Stomach (tissue), 4 donors: ENCODE data around the gene ZSCAN2.

Experiments
- CTCF ChIP-seq, 7 experiments: fragments of 450-650 bp in 4 of 7; fragments of 200-600 bp in 3 of 7; sonication (generic) in 3 of 7; IDR thresholded peaks; one replicate each; pipeline ENCODE4 v1.5.1; 2016 to 2019; ENCODE audit warnings: antibody characterized with exemption in 7 of 7, control low read depth in 2 of 7, mild to moderate bottlenecking in 1 of 7
- EP300 ChIP-seq: sonication (generic); formaldehyde crosslinking; IDR thresholded peaks from one replicate; pipeline ENCODE4 v1.6.1; 2017; ENCODE audit warnings: antibody characterized with exemption
- POLR2A ChIP-seq, 4 donors: fragments of 450-650 bp; IDR thresholded peaks; one replicate each; pipeline ENCODE4 v1.6.1; 2016; ENCODE audit warnings: antibody characterized with exemption in 4 of 4, control low read depth in 2 of 4, mild to moderate bottlenecking in 1 of 4, moderate library complexity in 1 of 4

DNA sequence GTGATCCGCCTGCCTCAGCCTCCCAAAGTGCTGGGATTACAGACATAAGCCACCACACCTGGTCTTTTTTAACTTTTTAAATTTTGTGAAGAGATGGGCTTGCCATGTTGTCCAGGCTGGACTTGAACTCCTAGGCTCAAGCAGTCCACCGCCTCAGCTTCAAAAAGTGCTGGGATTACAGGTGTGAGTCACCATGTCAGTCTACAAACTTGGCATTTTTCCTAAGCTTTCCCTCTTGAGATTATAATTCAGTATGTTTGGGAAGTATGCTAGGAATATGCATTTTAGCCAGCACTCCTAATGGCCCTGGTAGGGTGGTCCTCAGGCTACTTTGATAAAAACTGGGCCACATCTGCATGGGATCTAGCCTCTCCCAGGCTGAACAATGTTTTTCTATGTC, 48.9 kb downstream of the ZSCAN2 start:
- TF ChIP-seq CTCF (IDR thresholded peaks at IDR 0.05): no peak
- TF ChIP-seq POLR2A (IDR thresholded peaks at IDR 0.05): no peak
- no peak for TF ChIP-seq EP300
